Fibroblast of mammary gland (primary cell): Measurements from ENCODE around the gene SIN3B.
A peak's percentile ranks its signal among the peaks of the same experiment; 100 is the strongest.

ENCODE experiments used
- DNase-seq: peaks from one replicate; pipeline ENCODE4 v3.0.0-alpha.2; 2010; ENCODE audit warnings: low read depth
- H3K4me3 ChIP-seq: 2 replicates; pipeline ENCODE4 v1.5.1; 2011; ENCODE audit warnings: low read depth, mild to moderate bottlenecking, low read length, moderate library complexity; ENCODE audit not compliant: control insufficient read depth
- CTCF ChIP-seq: conservative IDR thresholded peaks from 2 replicates; pipeline ENCODE4 v1.5.1; 2011; ENCODE audit warnings: low read depth, low read length, inconsistent platforms; ENCODE audit not compliant: control insufficient read depth, insufficient read depth

SIN3B gene

GRCh38 chr19:16876904-16877361, 47.7 kb downstream of the SIN3B start:
- H3K4me3 ChIP-seq = no peak overlapping the region
- TF ChIP-seq CTCF = no peak
- peak; percentile 62 for DNase-seq

GRCh38 chr19:16877581-16877980, 48.4 kb downstream of the SIN3B start:
- no peak for TF ChIP-seq CTCF
- no peak overlapping the region for H3K4me3 ChIP-seq
- no peak for DNase-seq

DNA sequence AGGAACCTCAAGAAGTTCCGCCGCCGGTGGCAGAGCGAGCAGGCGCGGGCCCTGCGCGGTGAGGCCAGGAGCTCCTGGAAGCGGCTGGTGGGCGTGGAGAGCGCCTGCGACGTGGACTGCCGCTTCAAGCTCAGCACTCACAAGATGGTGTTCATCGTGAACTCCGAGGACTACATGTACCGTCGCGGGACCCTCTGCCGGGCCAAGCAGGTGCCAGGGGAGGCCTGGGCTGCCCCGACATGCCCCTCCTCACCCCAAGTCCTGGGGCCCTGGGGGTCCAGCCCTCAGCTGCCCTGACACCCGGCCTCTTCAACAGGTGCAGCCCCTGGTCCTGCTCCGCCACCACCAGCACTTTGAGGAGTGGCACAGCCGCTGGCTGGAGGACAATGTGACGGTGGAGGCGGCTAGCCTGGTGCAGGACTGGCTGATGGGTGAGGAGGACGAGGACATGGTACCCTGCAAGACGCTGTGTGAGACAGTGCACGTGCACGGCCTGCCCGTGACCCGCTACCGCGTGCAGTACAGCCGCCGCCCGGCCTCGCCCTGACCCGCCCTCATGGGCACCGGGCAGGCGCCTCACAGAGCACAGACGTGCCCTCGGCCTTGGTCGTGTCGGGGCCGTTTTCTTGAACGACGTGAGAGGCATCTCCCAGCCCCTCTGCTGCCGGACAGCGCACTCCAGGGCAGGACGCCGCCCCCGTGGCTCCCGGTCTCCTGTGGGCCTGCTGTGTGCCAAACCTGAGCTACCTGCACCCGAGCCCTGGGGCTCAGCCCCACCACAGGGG, 49.2 kb downstream of the SIN3B start:
- no peak for TF ChIP-seq CTCF
- no peak for DNase-seq
- no peak overlapping the region for H3K4me3 ChIP-seq

- no peak for TF ChIP-seq CTCF
- no peak for DNase-seq
- no peak overlapping the region for H3K4me3 ChIP-seq
Measured at GRCh38 chr19:16880884-16881554, 51.8 kb downstream of the SIN3B start.

DNA sequence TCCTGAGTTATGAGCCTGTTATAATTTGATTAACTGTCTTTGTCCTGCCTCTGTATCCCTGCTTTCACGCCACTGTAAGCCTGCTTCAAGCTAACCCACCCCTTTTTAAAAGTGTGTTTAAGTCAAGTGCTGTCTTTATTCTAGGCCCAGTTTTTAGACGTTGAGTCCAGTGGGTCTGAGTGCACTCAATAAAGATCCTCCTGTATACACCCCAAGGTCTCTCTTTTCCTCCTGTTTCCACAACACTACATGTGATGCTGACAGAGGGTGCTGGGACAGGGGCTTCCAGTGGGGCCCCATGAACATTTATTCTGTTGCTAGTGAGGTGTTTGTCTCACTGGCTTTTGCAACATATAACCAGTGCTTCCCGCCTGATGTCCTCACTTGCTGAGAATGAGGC, 52.9 kb downstream of the SIN3B start:
- DNase-seq = no peak
- H3K4me3 ChIP-seq = no peak overlapping the region
- no peak for TF ChIP-seq CTCF

DNA sequence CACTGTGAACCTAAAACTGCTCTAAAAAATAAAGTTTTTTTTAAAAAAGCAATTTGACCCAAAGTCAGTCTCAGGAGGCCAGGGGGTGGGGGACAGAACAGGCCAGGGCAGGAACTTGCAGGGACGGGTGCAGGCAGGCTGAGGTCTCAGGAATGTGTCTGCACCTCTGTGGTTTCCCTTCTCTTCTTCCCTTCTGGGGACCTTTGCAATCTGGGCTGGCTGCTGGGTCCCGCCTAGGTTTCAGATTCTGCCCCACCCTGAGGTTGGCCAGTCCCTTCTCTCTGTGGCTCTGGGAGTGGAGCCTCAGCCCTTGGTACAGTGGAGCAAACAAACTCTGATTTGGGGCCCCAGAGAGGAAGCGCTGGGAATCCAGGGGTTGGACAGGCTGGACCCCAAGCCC, 54.3 kb downstream of the SIN3B start:
- no peak for TF ChIP-seq CTCF
- H3K4me3 ChIP-seq = no peak overlapping the region
- DNase-seq = no peak
